Measurements from ENCODE around the gene DGKE.

DNA sequence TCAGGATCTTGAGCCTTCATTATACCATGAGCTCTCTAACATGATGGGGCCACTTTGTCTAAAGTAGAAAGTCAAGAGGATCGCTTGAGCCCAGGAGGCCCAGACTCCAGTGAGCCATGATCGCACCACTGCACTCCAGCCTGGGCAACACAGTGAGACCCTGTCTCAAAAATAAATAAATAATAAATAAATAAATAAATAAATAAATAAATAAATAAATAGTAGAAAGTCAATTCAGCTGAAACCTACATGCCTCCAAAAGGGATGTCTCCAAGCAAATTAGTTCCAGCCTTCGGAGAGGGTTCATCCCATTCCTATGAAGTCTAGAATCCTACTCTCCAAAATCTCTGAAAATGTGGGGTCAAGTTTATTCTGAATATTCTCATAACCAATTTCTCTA is 26.2 kb upstream of the DGKE start:
- TF ChIP-seq, protein P1, sequence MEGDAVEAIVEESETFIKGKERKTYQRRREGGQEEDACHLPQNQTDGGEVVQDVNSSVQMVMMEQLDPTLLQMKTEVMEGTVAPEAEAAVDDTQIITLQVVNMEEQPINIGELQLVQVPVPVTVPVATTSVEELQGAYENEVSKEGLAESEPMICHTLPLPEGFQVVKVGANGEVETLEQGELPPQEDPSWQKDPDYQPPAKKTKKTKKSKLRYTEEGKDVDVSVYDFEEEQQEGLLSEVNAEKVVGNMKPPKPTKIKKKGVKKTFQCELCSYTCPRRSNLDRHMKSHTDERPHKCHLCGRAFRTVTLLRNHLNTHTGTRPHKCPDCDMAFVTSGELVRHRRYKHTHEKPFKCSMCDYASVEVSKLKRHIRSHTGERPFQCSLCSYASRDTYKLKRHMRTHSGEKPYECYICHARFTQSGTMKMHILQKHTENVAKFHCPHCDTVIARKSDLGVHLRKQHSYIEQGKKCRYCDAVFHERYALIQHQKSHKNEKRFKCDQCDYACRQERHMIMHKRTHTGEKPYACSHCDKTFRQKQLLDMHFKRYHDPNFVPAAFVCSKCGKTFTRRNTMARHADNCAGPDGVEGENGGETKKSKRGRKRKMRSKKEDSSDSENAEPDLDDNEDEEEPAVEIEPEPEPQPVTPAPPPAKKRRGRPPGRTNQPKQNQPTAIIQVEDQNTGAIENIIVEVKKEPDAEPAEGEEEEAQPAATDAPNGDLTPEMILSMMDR (conservative IDR thresholded peaks at IDR 0.05; ENCODE audit: low read length), result no peak
- no peak for TF ChIP-seq EZH2phosphoT487 (IDR thresholded peaks at IDR 0.05; ENCODE audit: borderline replicate concordance)

All from Loucy (cell line).